GM23338 (cell line): ENCODE data around the gene DIAPH3. TPM values are rescaled to one million over a fixed set of nuclear protein-coding genes. Genes with fewer than 3 reads are reported as not detected.

Source experiments
- ATAC-seq: fragments of 200-7000 bp; cut with Tn5 transposase; 3 replicates; pipeline ENCODE4 v1.9.1; 2020
- DNase-seq: peaks from one replicate; pipeline ENCODE4 v3.0.0-alpha.2; 2015; ENCODE audit warnings: low spot score
- H2AFZ ChIP-seq: fragments of 200-600 bp; sonication (generic); 2 replicates; pipeline ENCODE4 v1.8.0; 2016; ENCODE audit warnings: antibody characterized with exemption, mild to moderate bottlenecking, moderate library complexity
- H3F3A ChIP-seq: fragments of 200-600 bp; sonication (generic); replicated peaks from 2 replicates; pipeline ENCODE4 v1.8.0; 2017; ENCODE audit warnings: antibody characterized with exemption, mixed run types, low read depth
- H3K27ac ChIP-seq: fragments of 200-600 bp; sonication (generic); 2 replicates; pipeline ENCODE4 v1.6.1; 2016; ENCODE audit warnings: low read depth
- H3K27me3 ChIP-seq: fragments of 200-600 bp; sonication (generic); 2 replicates; pipeline ENCODE4 v1.8.0; 2016; ENCODE audit warnings: mild to moderate bottlenecking, mixed run types, moderate library complexity; ENCODE audit not compliant: insufficient read depth
- H3K36me3 ChIP-seq: fragments of 200-600 bp; sonication (generic); 2 replicates; pipeline ENCODE4 v1.8.0; 2016; ENCODE audit warnings: mild to moderate bottlenecking; ENCODE audit not compliant: insufficient read depth
- H3K4me1 ChIP-seq: fragments of 200-600 bp; sonication (generic); 2 replicates; pipeline ENCODE4 v1.8.0; 2016; ENCODE audit warnings: mild to moderate bottlenecking, moderate library complexity; ENCODE audit not compliant: insufficient read depth
- H3K4me2 ChIP-seq: fragments of 200-600 bp; sonication (generic); 2 replicates; pipeline ENCODE4 v1.7.1; 2017; ENCODE audit warnings: mixed run types
- H3K4me3 ChIP-seq: fragments of 200-600 bp; sonication (generic); 2 replicates; pipeline ENCODE4 v1.6.1; 2016; ENCODE audit warnings: mixed run types
- H3K79me2 ChIP-seq: fragments of 200-600 bp; sonication (generic); replicated peaks from 2 replicates; pipeline ENCODE4 v1.8.0; 2017; ENCODE audit warnings: mild to moderate bottlenecking; ENCODE audit not compliant: insufficient read depth
- H3K9me2 ChIP-seq: fragments of 200-600 bp; sonication (generic); 2 replicates; pipeline ENCODE4 v1.8.0; 2017; ENCODE audit not compliant: insufficient read depth
- H4K20me1 ChIP-seq: fragments of 200-600 bp; sonication (generic); replicated peaks from 2 replicates; pipeline ENCODE4 v1.8.0; 2017; ENCODE audit warnings: mild to moderate bottlenecking; ENCODE audit not compliant: insufficient read depth
- H3K27ac Mint-ChIP-seq: 2 replicates; pipeline ENCODE4 v1.8.0; 2020; ENCODE audit warnings: inconsistent platforms, mild to moderate bottlenecking, moderate library complexity, mixed read lengths
- H3K27me3 Mint-ChIP-seq: 3 replicates; pipeline ENCODE4 v1.8.0; 2022; ENCODE audit warnings: low read depth, mild to moderate bottlenecking, moderate library complexity, mixed read lengths, inconsistent platforms; ENCODE audit not compliant: insufficient read depth, poor library complexity
- H3K36me3 Mint-ChIP-seq: 3 replicates; pipeline ENCODE4 v1.8.0; 2021; ENCODE audit warnings: low read depth, mild to moderate bottlenecking, inconsistent platforms, moderate library complexity, mixed read lengths
- H3K4me1 Mint-ChIP-seq: 3 replicates; pipeline ENCODE4 v1.8.0; 2020; ENCODE audit warnings: mild to moderate bottlenecking, inconsistent platforms, mixed read lengths
- H3K4me3 Mint-ChIP-seq: 3 replicates; pipeline ENCODE4 v1.8.0; 2021; ENCODE audit warnings: moderate library complexity, mild to moderate bottlenecking, inconsistent platforms, mixed read lengths
- H3K9me3 Mint-ChIP-seq: 3 replicates; pipeline ENCODE4 v1.8.0; 2020; ENCODE audit warnings: moderate library complexity, mild to moderate bottlenecking, inconsistent platforms, mixed read lengths
- CREB1 ChIP-seq: fragments of 250-450 bp; sonication (Bioruptor Pico); IDR thresholded peaks from 2 replicates; pipeline ENCODE4 v1.5.0; 2020; ENCODE audit warnings: low read depth, mild to moderate bottlenecking, moderate library complexity
- CTCF ChIP-seq, 2 experiments: fragments of 200-600 bp in 1 of 2; sonication (generic) in 1 of 2; conservative IDR thresholded peaks; 2 replicates each; pipeline versions ENCODE4 v1.5.1 to v1.6.1; 2016 to 2017; ENCODE audit warnings: antibody characterized with exemption in 2 of 2, low read depth in 2 of 2, mild to moderate bottlenecking in 2 of 2, moderate library complexity in 1 of 2
- POLR2AphosphoS5 ChIP-seq: IDR thresholded peaks from 2 replicates; pipeline ENCODE4 v1.6.1; 2016; ENCODE audit warnings: antibody characterized with exemption, low read depth
- polyA plus RNA-seq: library from polyadenylated mRNA; unstranded; fragments of >200 nt; fragmentation: Nextera tagmentation; extraction: Ambion mirVana; gene quantifications from 2 replicates; pipeline ENCODE4 v1.2.1, GENCODE V29; 2016
- total RNA-seq: library from RNA; depleted of rRNA; stranded (reverse); fragments of >200 nt; shearing (Covaris generic); gene quantifications from 2 replicates; pipeline ENCODE4 v1.2.3, GENCODE V29; 2014
- TF ChIP-seq, protein P1 (sequence below): fragments of 250-450 bp; sonication (Bioruptor Pico); IDR thresholded peaks from 2 replicates; pipeline ENCODE4 v1.5.0; 2020; ENCODE audit warnings: mild to moderate bottlenecking, moderate library complexity
- TF ChIP-seq, protein P2 (sequence below): IDR thresholded peaks from 2 replicates; pipeline ENCODE4 v1.6.1; 2016; ENCODE audit warnings: antibody characterized with exemption

The DIAPH3 gene
- total and polyA plus RNA-seq, 2 experiments from 2014 or later, result 23.4 to 30.2 TPM

- Histone ChIP-seq H3K36me3 (no peaks in the 10 kb centered on the region), H3K27ac (no peak overlapping the region)
These were observed 70.2 kb downstream of the DIAPH3 start for GRCh38 chr13:60093425-60094019.

GRCh38 chr13:60091573-60091972 is 72.2 kb downstream of the DIAPH3 start:
- Mint-ChIP-seq H3K27ac (no peak overlapping the region), H3K27me3 (peaks cover 2% of the 10 kb centered on the region), H3K4me3 (no peak overlapping the region), H3K9me3 (no peaks in the 10 kb centered on the region), H3K4me1 (peaks cover 7% of the 10 kb centered on the region; the same call in 2 of the 3 replicates), H3K36me3 (peaks cover 15% of the 10 kb centered on the region; the same call in 2 of the 3 replicates)
- H3K9me2 ChIP-seq, result no peaks in the 10 kb centered on the region
- H2AFZ ChIP-seq, result no peak overlapping the region
- ATAC-seq (no peak), DNase-seq (no peak)
- no peaks in the 10 kb centered on the region for H3K4me1 ChIP-seq
- no peak overlapping the region for H3K27ac ChIP-seq
- H3K36me3 ChIP-seq, result no peaks in the 10 kb centered on the region
- H3F3A ChIP-seq, result no peaks in the 10 kb centered on the region
- no peak overlapping the region for H3K4me3 ChIP-seq
- H3K27me3 ChIP-seq, result no peaks in the 10 kb centered on the region
- peaks cover 9% of the 10 kb centered on the region for H3K79me2 ChIP-seq
- no peak overlapping the region for H3K4me2 ChIP-seq
- no peaks in the 10 kb centered on the region for H4K20me1 ChIP-seq
- TF ChIP-seq, protein P1, sequence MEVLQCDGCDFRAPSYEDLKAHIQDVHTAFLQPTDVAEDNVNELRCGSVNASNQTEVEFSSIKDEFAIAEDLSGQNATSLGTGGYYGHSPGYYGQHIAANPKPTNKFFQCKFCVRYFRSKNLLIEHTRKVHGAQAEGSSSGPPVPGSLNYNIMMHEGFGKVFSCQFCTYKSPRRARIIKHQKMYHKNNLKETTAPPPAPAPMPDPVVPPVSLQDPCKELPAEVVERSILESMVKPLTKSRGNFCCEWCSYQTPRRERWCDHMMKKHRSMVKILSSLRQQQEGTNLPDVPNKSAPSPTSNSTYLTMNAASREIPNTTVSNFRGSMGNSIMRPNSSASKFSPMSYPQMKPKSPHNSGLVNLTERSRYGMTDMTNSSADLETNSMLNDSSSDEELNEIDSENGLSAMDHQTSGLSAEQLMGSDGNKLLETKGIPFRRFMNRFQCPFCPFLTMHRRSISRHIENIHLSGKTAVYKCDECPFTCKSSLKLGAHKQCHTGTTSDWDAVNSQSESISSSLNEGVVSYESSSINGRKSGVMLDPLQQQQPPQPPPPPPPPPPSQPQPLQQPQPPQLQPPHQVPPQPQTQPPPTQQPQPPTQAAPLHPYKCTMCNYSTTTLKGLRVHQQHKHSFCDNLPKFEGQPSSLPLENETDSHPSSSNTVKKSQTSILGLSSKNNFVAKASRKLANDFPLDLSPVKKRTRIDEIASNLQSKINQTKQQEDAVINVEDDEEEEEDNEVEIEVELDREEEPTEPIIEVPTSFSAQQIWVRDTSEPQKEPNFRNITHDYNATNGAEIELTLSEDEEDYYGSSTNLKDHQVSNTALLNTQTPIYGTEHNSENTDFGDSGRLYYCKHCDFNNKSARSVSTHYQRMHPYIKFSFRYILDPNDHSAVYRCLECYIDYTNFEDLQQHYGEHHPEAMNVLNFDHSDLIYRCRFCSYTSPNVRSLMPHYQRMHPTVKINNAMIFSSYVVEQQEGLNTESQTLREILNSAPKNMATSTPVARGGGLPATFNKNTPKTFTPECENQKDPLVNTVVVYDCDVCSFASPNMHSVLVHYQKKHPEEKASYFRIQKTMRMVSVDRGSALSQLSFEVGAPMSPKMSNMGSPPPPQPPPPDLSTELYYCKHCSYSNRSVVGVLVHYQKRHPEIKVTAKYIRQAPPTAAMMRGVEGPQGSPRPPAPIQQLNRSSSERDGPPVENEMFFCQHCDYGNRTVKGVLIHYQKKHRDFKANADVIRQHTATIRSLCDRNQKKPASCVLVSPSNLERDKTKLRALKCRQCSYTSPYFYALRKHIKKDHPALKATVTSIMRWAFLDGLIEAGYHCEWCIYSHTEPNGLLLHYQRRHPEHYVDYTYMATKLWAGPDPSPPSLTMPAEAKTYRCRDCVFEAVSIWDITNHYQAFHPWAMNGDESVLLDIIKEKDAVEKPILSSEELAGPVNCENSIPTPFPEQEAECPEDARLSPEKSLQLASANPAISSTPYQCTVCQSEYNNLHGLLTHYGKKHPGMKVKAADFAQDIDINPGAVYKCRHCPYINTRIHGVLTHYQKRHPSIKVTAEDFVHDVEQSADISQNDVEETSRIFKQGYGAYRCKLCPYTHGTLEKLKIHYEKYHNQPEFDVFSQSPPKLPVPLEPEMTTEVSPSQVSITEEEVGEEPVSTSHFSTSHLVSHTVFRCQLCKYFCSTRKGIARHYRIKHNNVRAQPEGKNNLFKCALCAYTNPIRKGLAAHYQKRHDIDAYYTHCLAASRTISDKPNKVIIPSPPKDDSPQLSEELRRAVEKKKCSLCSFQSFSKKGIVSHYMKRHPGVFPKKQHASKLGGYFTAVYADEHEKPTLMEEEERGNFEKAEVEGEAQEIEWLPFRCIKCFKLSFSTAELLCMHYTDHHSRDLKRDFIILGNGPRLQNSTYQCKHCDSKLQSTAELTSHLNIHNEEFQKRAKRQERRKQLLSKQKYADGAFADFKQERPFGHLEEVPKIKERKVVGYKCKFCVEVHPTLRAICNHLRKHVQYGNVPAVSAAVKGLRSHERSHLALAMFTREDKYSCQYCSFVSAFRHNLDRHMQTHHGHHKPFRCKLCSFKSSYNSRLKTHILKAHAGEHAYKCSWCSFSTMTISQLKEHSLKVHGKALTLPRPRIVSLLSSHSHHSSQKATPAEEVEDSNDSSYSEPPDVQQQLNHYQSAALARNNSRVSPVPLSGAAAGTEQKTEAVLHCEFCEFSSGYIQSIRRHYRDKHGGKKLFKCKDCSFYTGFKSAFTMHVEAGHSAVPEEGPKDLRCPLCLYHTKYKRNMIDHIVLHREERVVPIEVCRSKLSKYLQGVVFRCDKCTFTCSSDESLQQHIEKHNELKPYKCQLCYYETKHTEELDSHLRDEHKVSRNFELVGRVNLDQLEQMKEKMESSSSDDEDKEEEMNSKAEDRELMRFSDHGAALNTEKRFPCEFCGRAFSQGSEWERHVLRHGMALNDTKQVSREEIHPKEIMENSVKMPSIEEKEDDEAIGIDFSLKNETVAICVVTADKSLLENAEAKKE (CRISPR knock-in tag), result no peak
- no peak for TF ChIP-seq CTCF (conservative IDR thresholded peaks at IDR 0.05; ENCODE audit: low read depth in 2 of 2)

More at GRCh38 chr13:60093425-60094019, 70.2 kb downstream of the DIAPH3 start:
- Histone ChIP-seq H2AFZ (no peak overlapping the region), H3K4me2 (no peak overlapping the region), H3K4me3 (no peak overlapping the region), H4K20me1 (no peaks in the 10 kb centered on the region), H3K4me1 (no peaks in the 10 kb centered on the region), H3K27me3 (no peaks in the 10 kb centered on the region), H3K9me2 (0 out of 2 replicates have a peak, but pooled peaks cover 3% of the 10 kb centered on the region), H3K79me2 (peaks cover 17% of the 10 kb centered on the region), H3F3A (no peaks in the 10 kb centered on the region)
- H3K4me3 Mint-ChIP-seq, result no peak overlapping the region
- H3K9me3 Mint-ChIP-seq, result no peaks in the 10 kb centered on the region
- TF ChIP-seq, protein P2, sequence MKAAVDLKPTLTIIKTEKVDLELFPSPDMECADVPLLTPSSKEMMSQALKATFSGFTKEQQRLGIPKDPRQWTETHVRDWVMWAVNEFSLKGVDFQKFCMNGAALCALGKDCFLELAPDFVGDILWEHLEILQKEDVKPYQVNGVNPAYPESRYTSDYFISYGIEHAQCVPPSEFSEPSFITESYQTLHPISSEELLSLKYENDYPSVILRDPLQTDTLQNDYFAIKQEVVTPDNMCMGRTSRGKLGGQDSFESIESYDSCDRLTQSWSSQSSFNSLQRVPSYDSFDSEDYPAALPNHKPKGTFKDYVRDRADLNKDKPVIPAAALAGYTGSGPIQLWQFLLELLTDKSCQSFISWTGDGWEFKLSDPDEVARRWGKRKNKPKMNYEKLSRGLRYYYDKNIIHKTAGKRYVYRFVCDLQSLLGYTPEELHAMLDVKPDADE, result no peak
- no peak for TF ChIP-seq POLR2AphosphoS5
- no peak for TF ChIP-seq CREB1 (CRISPR knock-in tag)
- no peak for TF ChIP-seq CTCF (conservative IDR thresholded peaks at IDR 0.05; ENCODE audit: low read depth in 2 of 2)
- peaks cover 5% of the 10 kb centered on the region for H3K27me3 Mint-ChIP-seq
- DNase-seq, result no peak
- peaks cover 7% of the 10 kb centered on the region; the same call in 2 of the 3 replicates for H3K4me1 Mint-ChIP-seq
- H3K27ac Mint-ChIP-seq, result no peak overlapping the region; the same call in 1 of the 2 replicates
- ATAC-seq, result no peak
- H3K36me3 Mint-ChIP-seq, result peaks cover 22% of the 10 kb centered on the region
